Astrocyte (in vitro differentiated cells and primary cell): ENCODE data around the gene CLEC1A.

ENCODE experiments used
- EZH2 ChIP-seq: IDR thresholded peaks from 2 replicates; pipeline ENCODE4 v1.6.1; 2012; ENCODE audit warnings: mild to moderate bottlenecking, low read length, inconsistent platforms; ENCODE audit not compliant: insufficient read depth
- TF ChIP-seq, protein P1 (sequence below): IDR thresholded peaks from 2 replicates; pipeline ENCODE4 v1.5.1; 2011; ENCODE audit warnings: low read depth, mild to moderate bottlenecking, inconsistent platforms, low read length, moderate library complexity; ENCODE audit not compliant: insufficient read depth

DNA sequence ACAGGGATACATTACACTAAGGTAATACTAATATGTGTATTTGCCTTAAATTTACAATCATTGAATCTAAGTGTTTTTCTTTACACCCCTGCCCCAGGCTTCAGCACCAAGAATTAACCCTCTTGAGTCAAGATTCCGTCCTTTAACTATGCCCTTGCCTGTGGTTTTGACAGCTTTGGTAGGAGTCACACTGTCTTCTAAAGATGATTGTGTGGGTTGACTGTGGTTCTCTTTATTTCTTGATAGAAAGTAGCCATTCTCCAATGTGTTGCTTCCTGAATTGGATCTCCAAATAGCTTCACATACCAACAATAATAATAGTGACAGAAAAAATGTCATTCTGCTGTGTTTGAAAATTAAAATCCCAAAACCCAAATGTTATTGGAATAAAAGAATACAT, 27.6 kb upstream of the CLEC1A start:
- TF ChIP-seq, protein P1, sequence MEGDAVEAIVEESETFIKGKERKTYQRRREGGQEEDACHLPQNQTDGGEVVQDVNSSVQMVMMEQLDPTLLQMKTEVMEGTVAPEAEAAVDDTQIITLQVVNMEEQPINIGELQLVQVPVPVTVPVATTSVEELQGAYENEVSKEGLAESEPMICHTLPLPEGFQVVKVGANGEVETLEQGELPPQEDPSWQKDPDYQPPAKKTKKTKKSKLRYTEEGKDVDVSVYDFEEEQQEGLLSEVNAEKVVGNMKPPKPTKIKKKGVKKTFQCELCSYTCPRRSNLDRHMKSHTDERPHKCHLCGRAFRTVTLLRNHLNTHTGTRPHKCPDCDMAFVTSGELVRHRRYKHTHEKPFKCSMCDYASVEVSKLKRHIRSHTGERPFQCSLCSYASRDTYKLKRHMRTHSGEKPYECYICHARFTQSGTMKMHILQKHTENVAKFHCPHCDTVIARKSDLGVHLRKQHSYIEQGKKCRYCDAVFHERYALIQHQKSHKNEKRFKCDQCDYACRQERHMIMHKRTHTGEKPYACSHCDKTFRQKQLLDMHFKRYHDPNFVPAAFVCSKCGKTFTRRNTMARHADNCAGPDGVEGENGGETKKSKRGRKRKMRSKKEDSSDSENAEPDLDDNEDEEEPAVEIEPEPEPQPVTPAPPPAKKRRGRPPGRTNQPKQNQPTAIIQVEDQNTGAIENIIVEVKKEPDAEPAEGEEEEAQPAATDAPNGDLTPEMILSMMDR: no peak
- no peak for TF ChIP-seq EZH2
